Measurements from ENCODE around the gene BAX. TPM values are rescaled to one million over a fixed set of nuclear protein-coding genes. Genes with fewer than 3 reads are reported as not detected.

Gene BAX
- total RNA-seq, 1 donor from 2014 or later, result 169 TPM

DNA sequence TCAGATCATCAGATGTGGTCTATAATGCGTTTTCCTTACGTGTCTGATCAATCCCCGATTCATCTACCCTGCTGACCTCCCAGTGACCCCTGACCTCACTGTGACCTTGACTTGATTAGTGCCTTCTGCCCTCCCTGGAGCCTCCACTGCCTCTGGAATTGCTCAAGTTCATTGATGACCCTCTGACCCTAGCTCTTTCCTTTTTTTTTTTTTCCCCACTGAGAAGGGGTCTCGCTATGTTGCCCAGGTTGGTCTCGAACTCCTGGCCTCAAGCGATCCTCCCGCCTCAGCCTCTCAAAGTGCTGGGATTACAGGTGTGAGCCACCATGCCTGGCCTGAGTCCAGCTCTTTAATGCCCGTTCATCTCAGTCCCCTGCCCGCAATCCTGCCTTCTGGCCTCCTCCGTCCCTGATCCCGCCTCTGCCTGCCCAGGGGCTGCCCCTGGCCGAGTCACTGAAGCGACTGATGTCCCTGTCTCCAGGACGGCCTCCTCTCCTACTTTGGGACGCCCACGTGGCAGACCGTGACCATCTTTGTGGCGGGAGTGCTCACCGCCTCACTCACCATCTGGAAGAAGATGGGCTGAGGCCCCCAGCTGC lies 6.5 kb downstream of the BAX start:
- H3K4me2 ChIP-seq (ENCODE audit: low read length), result no peak overlapping the region
- H3K36me3 Mint-ChIP-seq (ENCODE audit: low read depth, unreplicated experiment), result peaks cover 15% of the 10 kb centered on the region
- no peak for FAIRE-seq
- peaks cover 31% of the 10 kb centered on the region for H3K4me1 ChIP-seq (ENCODE audit: insufficient read depth, low read length)
- H4K20me1 ChIP-seq (ENCODE audit: insufficient read depth, low read length), result peaks cover 9% of the 10 kb centered on the region
- no peak overlapping the region for H3K9ac ChIP-seq (ENCODE audit: low read length)
- TF ChIP-seq EZH2 (IDR thresholded peaks at IDR 0.05; ENCODE audit: insufficient read depth, low read length), result no peak
- TF ChIP-seq, protein P1, sequence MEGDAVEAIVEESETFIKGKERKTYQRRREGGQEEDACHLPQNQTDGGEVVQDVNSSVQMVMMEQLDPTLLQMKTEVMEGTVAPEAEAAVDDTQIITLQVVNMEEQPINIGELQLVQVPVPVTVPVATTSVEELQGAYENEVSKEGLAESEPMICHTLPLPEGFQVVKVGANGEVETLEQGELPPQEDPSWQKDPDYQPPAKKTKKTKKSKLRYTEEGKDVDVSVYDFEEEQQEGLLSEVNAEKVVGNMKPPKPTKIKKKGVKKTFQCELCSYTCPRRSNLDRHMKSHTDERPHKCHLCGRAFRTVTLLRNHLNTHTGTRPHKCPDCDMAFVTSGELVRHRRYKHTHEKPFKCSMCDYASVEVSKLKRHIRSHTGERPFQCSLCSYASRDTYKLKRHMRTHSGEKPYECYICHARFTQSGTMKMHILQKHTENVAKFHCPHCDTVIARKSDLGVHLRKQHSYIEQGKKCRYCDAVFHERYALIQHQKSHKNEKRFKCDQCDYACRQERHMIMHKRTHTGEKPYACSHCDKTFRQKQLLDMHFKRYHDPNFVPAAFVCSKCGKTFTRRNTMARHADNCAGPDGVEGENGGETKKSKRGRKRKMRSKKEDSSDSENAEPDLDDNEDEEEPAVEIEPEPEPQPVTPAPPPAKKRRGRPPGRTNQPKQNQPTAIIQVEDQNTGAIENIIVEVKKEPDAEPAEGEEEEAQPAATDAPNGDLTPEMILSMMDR (IDR thresholded peaks at IDR 0.05; ENCODE audit: insufficient read depth, low read depth, low read length), result no peak
- no peaks in the 10 kb centered on the region for H3K9me3 ChIP-seq (ENCODE audit: insufficient read depth, low read depth, low read length)
- no peak overlapping the region for H2AFZ ChIP-seq (ENCODE audit: low read depth, low read length)
- no peak overlapping the region for H3K4me3 ChIP-seq (ENCODE audit: insufficient read depth, low read depth, low read length)
- H3K9me3 Mint-ChIP-seq (ENCODE audit: unreplicated experiment), result no peaks in the 10 kb centered on the region
- peaks cover 30% of the 10 kb centered on the region for H3K79me2 ChIP-seq (ENCODE audit: insufficient read depth, low read length)
- H3K27ac ChIP-seq (ENCODE audit: low read depth, low read length), result no peak overlapping the region
- H3K27me3 Mint-ChIP-seq (ENCODE audit: low read depth, unreplicated experiment), result no peaks in the 10 kb centered on the region
- no peak overlapping the region for H3K27ac Mint-ChIP-seq (ENCODE audit: unreplicated experiment)
- H3K36me3 ChIP-seq (ENCODE audit: insufficient read depth, low read length), result peaks cover 7% of the 10 kb centered on the region
- H3K4me1 Mint-ChIP-seq (ENCODE audit: low read depth, unreplicated experiment), result peaks cover 30% of the 10 kb centered on the region
- H3K4me3 Mint-ChIP-seq (ENCODE audit: unreplicated experiment), result no peak overlapping the region
- H3K27me3 ChIP-seq (ENCODE audit: insufficient read depth, low read length), result no peaks in the 10 kb centered on the region
- DNase-seq (ENCODE audit: low read depth), result no peak

DNA sequence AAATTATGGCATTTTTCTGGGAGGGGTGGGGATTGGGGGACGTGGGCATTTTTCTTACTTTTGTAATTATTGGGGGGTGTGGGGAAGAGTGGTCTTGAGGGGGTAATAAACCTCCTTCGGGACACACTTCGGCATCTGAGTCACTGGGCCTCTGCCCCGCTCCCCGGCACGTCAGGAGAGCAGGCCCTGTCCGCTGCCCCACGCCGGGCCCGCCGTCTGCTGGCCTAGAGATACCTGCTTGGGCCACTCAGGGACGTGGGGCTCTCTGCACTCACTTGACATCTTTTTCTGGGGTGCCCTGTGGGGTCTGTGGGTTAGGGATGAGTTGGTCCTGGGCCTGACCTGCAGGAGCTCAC lies 7.0 kb downstream of the BAX start:
- H3K9me3 ChIP-seq (ENCODE audit: insufficient read depth, low read depth, low read length), result no peaks in the 10 kb centered on the region
- peaks cover 31% of the 10 kb centered on the region for H3K4me1 Mint-ChIP-seq (ENCODE audit: low read depth, unreplicated experiment)
- no peak overlapping the region for H3K9ac ChIP-seq (ENCODE audit: low read length)
- H2AFZ ChIP-seq (ENCODE audit: low read depth, low read length), result no peak overlapping the region
- H3K9me3 Mint-ChIP-seq (ENCODE audit: unreplicated experiment), result no peaks in the 10 kb centered on the region
- TF ChIP-seq EZH2 (IDR thresholded peaks at IDR 0.05; ENCODE audit: insufficient read depth, low read length), result no peak
- TF ChIP-seq, protein P1 (IDR thresholded peaks at IDR 0.05; ENCODE audit: insufficient read depth, low read depth, low read length), result no peak
- peak overlapping the region; percentile 80 for H3K27ac Mint-ChIP-seq (ENCODE audit: unreplicated experiment)
- peaks cover 20% of the 10 kb centered on the region for H3K36me3 Mint-ChIP-seq (ENCODE audit: low read depth, unreplicated experiment)
- no peak overlapping the region for H3K27ac ChIP-seq (ENCODE audit: low read depth, low read length)
- H4K20me1 ChIP-seq (ENCODE audit: insufficient read depth, low read length), result peaks cover 14% of the 10 kb centered on the region
- H3K4me1 ChIP-seq (ENCODE audit: insufficient read depth, low read length), result peaks cover 33% of the 10 kb centered on the region
- peaks cover 32% of the 10 kb centered on the region for H3K79me2 ChIP-seq (ENCODE audit: insufficient read depth, low read length)
- H3K27me3 ChIP-seq (ENCODE audit: insufficient read depth, low read length), result no peaks in the 10 kb centered on the region
- H3K27me3 Mint-ChIP-seq (ENCODE audit: low read depth, unreplicated experiment), result no peaks in the 10 kb centered on the region
- no peak for DNase-seq (ENCODE audit: low read depth)
- peaks cover 11% of the 10 kb centered on the region for H3K36me3 ChIP-seq (ENCODE audit: insufficient read depth, low read length)
- no peak overlapping the region for H3K4me2 ChIP-seq (ENCODE audit: low read length)
- H3K4me3 ChIP-seq (ENCODE audit: insufficient read depth, low read depth, low read length), result no peak overlapping the region
- no peak overlapping the region for H3K4me3 Mint-ChIP-seq (ENCODE audit: unreplicated experiment)
- no peak for FAIRE-seq

DNA sequence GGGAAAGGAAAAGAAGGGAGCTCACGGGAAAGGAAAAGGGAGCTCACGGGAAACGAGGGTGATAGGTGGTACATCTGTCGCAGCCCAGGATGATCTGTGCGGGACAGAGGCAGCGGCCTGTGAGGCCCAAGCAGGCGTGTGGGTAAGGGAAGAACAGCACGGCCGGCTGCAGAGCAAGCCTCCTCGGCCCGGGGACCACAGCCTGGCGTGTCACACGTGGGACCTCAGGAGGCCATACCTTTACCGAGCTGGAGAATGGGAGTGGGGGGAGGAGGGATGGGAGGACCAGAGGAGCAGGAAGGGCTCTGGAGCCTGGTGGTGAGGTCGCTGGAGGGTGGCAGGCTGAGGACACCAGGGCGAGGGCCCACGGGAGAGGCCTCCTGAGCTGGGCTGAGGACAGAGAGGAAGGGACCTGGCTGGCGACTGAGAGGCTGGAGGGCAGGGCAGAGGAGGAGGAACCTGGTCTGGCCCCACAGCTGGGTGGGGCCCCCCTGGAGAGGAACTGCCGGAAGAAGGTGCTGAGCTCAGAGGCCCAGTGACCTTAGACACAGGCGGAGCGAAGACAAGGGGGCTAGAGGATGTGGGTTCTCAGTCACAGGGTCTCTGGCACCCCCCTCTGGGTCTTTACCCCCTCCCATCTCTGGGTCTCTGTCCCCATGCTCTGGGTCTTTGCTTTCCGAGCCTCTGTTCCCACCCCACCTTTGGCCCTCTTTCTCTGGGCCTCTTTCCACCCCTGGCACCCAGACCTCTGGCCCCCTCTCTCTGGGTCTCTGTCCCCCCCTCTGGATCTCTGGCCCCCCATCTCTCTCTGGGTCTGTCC lies 7.6 kb downstream of the BAX start:
- H3K27me3 Mint-ChIP-seq (ENCODE audit: low read depth, unreplicated experiment), result no peaks in the 10 kb centered on the region
- H2AFZ ChIP-seq (ENCODE audit: low read depth, low read length), result no peak overlapping the region
- peaks cover 38% of the 10 kb centered on the region for H3K4me1 ChIP-seq (ENCODE audit: insufficient read depth, low read length)
- DNase-seq (ENCODE audit: low read depth) (no peak), FAIRE-seq (no peak)
- H4K20me1 ChIP-seq (ENCODE audit: insufficient read depth, low read length), result peaks cover 20% of the 10 kb centered on the region
- peaks cover 16% of the 10 kb centered on the region for H3K36me3 ChIP-seq (ENCODE audit: insufficient read depth, low read length)
- peak overlapping the region; percentile 80 for H3K27ac Mint-ChIP-seq (ENCODE audit: unreplicated experiment)
- H3K4me3 Mint-ChIP-seq (ENCODE audit: unreplicated experiment), result peak overlapping the region; percentile 34
- no peak for TF ChIP-seq EZH2 (IDR thresholded peaks at IDR 0.05; ENCODE audit: insufficient read depth, low read length)
- TF ChIP-seq, protein P1 (IDR thresholded peaks at IDR 0.05; ENCODE audit: insufficient read depth, low read depth, low read length), result no peak
- no peaks in the 10 kb centered on the region for H3K9me3 Mint-ChIP-seq (ENCODE audit: unreplicated experiment)
- peak overlapping the region; percentile 98 for H3K27ac ChIP-seq (ENCODE audit: low read depth, low read length)
- peaks cover 20% of the 10 kb centered on the region for H3K36me3 Mint-ChIP-seq (ENCODE audit: low read depth, unreplicated experiment)
- H3K4me3 ChIP-seq (ENCODE audit: insufficient read depth, low read depth, low read length), result no peak overlapping the region
- H3K79me2 ChIP-seq (ENCODE audit: insufficient read depth, low read length), result peaks cover 32% of the 10 kb centered on the region
- H3K4me1 Mint-ChIP-seq (ENCODE audit: low read depth, unreplicated experiment), result peaks cover 32% of the 10 kb centered on the region
- H3K4me2 ChIP-seq (ENCODE audit: low read length), result peak overlapping the region; percentile 12
- H3K27me3 ChIP-seq (ENCODE audit: insufficient read depth, low read length), result no peaks in the 10 kb centered on the region
- H3K9ac ChIP-seq (ENCODE audit: low read length), result peak overlapping the region; percentile 37
- H3K9me3 ChIP-seq (ENCODE audit: insufficient read depth, low read depth, low read length), result no peaks in the 10 kb centered on the region

Data from astrocyte (in vitro differentiated cells and primary cell).